A673 (cell line): ENCODE measurements around the gene RIMKLB. TPM values are rescaled to one million over a fixed set of nuclear protein-coding genes. Genes with fewer than 3 reads are reported as not detected.
A peak's percentile ranks its signal among the peaks of the same experiment; 100 is the strongest.

Source experiments
- BruUV-seq: library from RNA; stranded (reverse); fragments of 400-500 nt; replicated peaks from 2 replicates; lab custom pipeline; 2021; lab: Mats Ljungman, UMichigan
- CTCF ChIA-PET: fragments of 300-600 bp; sonication (Branson Sonifier 250); formaldehyde crosslinking; loops from one replicate; lab custom pipeline; 2022; ENCODE audit warnings: antibody characterized with exemption; lab: Charles Lee
- POLR2A ChIA-PET: fragments of 300-600 bp; sonication (Branson Sonifier 250); formaldehyde crosslinking; loops from one replicate; lab custom pipeline; 2022; ENCODE audit warnings: antibody characterized with exemption; ENCODE audit not compliant: low non-redundant PET; lab: Charles Lee
- DNase-seq: peaks from one replicate; pipeline ENCODE4 v3.0.0-alpha.2; 2015; ENCODE audit warnings: low spot score
- H3K27ac ChIP-seq: fragments of 200-600 bp; sonication (generic); 2 replicates; pipeline ENCODE4 v1.5.1; 2016; ENCODE audit warnings: mixed run types, low read depth, mild to moderate bottlenecking, mixed read lengths, antibody characterized with exemption, low read length; ENCODE audit not compliant: poor library complexity, severe bottlenecking
- H3K27me3 ChIP-seq: fragments of 200-600 bp; sonication (generic); replicated peaks from 2 replicates; pipeline ENCODE4 v1.6.1; 2017; ENCODE audit warnings: mixed run types, low read depth, mild to moderate bottlenecking, mixed read lengths, antibody characterized with exemption, low read length; ENCODE audit not compliant: insufficient read depth, poor library complexity
- H3K36me3 ChIP-seq: fragments of 200-600 bp; sonication (generic); 2 replicates; pipeline ENCODE4 v1.6.1; 2016; ENCODE audit warnings: mixed run types, mild to moderate bottlenecking, mixed read lengths, antibody characterized with exemption, low read length; ENCODE audit not compliant: insufficient read depth, poor library complexity, severe bottlenecking
- H3K4me1 ChIP-seq: fragments of 200-600 bp; sonication (generic); 2 replicates; pipeline ENCODE4 v1.6.1; 2017; ENCODE audit warnings: mixed run types, mild to moderate bottlenecking, mixed read lengths, antibody characterized with exemption, low read length; ENCODE audit not compliant: insufficient read depth, poor library complexity, severe bottlenecking
- H3K4me3 ChIP-seq: fragments of 200-600 bp; sonication (generic); 2 replicates; pipeline ENCODE4 v1.5.1; 2016; ENCODE audit warnings: low read depth, mixed run types, mild to moderate bottlenecking, mixed read lengths, low read length; ENCODE audit not compliant: poor library complexity, severe bottlenecking
- H3K9me3 ChIP-seq: fragments of 200-600 bp; sonication (generic); 2 replicates; pipeline ENCODE4 v1.6.1; 2016; ENCODE audit warnings: mixed run types, low read depth, mild to moderate bottlenecking, mixed read lengths, antibody characterized with exemption, low read length; ENCODE audit not compliant: poor library complexity, severe bottlenecking
- CTCF ChIP-seq: fragments of 300-800, 200-600 bp; sonication (generic); conservative IDR thresholded peaks from 2 replicates; pipeline ENCODE4 v1.5.1; 2017; ENCODE audit warnings: low read depth, mild to moderate bottlenecking, antibody characterized with exemption, low read length, moderate library complexity, mixed read lengths
- EZH2 ChIP-seq: fragments of 200-600 bp; sonication (generic); IDR thresholded peaks from 2 replicates; pipeline ENCODE4 v1.6.1; 2017; ENCODE audit warnings: borderline replicate concordance, low read depth, mild to moderate bottlenecking, mixed read lengths, antibody characterized with exemption, low read length; ENCODE audit not compliant: poor library complexity, severe bottlenecking
- intact Hi-C: fragments of 100-400 bp; cut with micrococcal nuclease; formaldehyde crosslinking; loops from one replicate; pipeline ENCODE4 v1.10.0; 2022; ENCODE audit not compliant: unreplicated experiment
- total RNA-seq: library from RNA; stranded (reverse); gene quantifications from 2 replicates; pipeline ENCODE4 v1.2.3, GENCODE V29; 2021

The RIMKLB gene
- total RNA-seq, 1 experiment from 2014 or later: 21.9 TPM

GRCh38 chr12:8678661-8679111, 19.1 kb upstream of the RIMKLB start:
- Histone ChIP-seq H3K9me3 (no peaks in the 10 kb centered on the region), H3K4me1 (peaks cover 23% of the 10 kb centered on the region), H3K27ac (no peak overlapping the region), H3K4me3 (no peak overlapping the region), H3K36me3 (no peaks in the 10 kb centered on the region), H3K27me3 (no peaks in the 10 kb centered on the region)
- TF ChIP-seq CTCF (no peak), EZH2 (no peak)
- intact Hi-C loops: no loop called here
- DNase-seq: no peak
- POLR2A ChIA-PET: no interaction called here
- no TSS peak for BruUV-seq
- CTCF ChIA-PET: interaction anchor here (0.6 kb wide), 1 partner anchor 22 kb away, joined by 7 read pairs; no protein-coding TSS in a partner anchor

GRCh38 chr12:8680533-8680932, 17.3 kb upstream of the RIMKLB start:
- intact Hi-C loops: loop anchor here (5.0 kb wide), 1 partner anchor 357 kb away; no protein-coding TSS in a partner anchor
- no TSS peak for BruUV-seq
- peak; percentile 11 for DNase-seq
- no peak for TF ChIP-seq EZH2
- TF ChIP-seq CTCF: peak; percentile 35
- no peaks in the 10 kb centered on the region for H3K36me3 ChIP-seq
- no peaks in the 10 kb centered on the region for H3K27me3 ChIP-seq
- no peak overlapping the region for H3K4me3 ChIP-seq
- ChIA-PET POLR2A (no interaction called here), CTCF (interaction anchor here (1.3 to 1.9 kb wide), 2 partner anchors 180 to 210 kb away, joined by 6 to 13 read pairs; no protein-coding TSS in a partner anchor)
- no peak overlapping the region for H3K27ac ChIP-seq
- H3K4me1 ChIP-seq: peaks cover 22% of the 10 kb centered on the region
- H3K9me3 ChIP-seq: no peaks in the 10 kb centered on the region

GRCh38 chr12:8681129-8681884, 16.5 kb upstream of the RIMKLB start:
- BruUV-seq: no TSS peak
- POLR2A ChIA-PET: interaction anchor here (0.6 kb wide), 1 partner anchor 1392 kb away, joined by 3 read pairs; no protein-coding TSS in a partner anchor

More at GRCh38 chr12:8681129-8681884, 16.5 kb upstream of the RIMKLB start:
- Histone ChIP-seq H3K4me1 (peaks cover 18% of the 10 kb centered on the region), H3K9me3 (no peaks in the 10 kb centered on the region), H3K27me3 (no peaks in the 10 kb centered on the region), H3K36me3 (no peaks in the 10 kb centered on the region), H3K27ac (no peak overlapping the region), H3K4me3 (no peak overlapping the region)
- CTCF ChIA-PET: interaction anchor here (0.5 to 1.9 kb wide), 7 partner anchors 56 to 268 kb away, joined by 4 to 13 read pairs (median 5); partner anchors contain the start of gene M6PR
- no peak for DNase-seq
- TF ChIP-seq CTCF: no peak
- no peak for TF ChIP-seq EZH2
- intact Hi-C loops: loop anchor here (5.0 kb wide), 1 partner anchor 356 kb away; no protein-coding TSS in a partner anchor
